ENCODE measurements around the gene IL26. TPM values are rescaled to one million over a fixed set of nuclear protein-coding genes. Genes with fewer than 3 reads are reported as not detected.
A peak's percentile ranks its signal among the peaks of the same experiment; 100 is the strongest.

IL26 gene
- total and polyA plus RNA-seq, 2 experiments from 2014 or later, result not detected

GRCh38 chr12:68252077-68252476 is 26.5 kb upstream of the IL26 start:
- TF ChIP-seq CTCF (IDR thresholded peaks at IDR 0.05; ENCODE audit: poor library complexity) (no peak), EZH2phosphoT487 (IDR thresholded peaks at IDR 0.05; ENCODE audit: low read depth, severe bottlenecking, unreplicated experiment) (no peak), EZH2 (IDR thresholded peaks at IDR 0.05; ENCODE audit: borderline replicate concordance) (no peak)
- H3K9me3 ChIP-seq (ENCODE audit: low read depth), result no peaks in the 10 kb centered on the region
- no peaks in the 10 kb centered on the region for H4K20me1 ChIP-seq (ENCODE audit: insufficient read depth, poor library complexity, severe bottlenecking)
- no peaks in the 10 kb centered on the region for H3K27me3 ChIP-seq
- no peaks in the 10 kb centered on the region for H3K4me1 ChIP-seq (ENCODE audit: insufficient read depth)
- H3K4me2 ChIP-seq, result no peak overlapping the region
- H3K27ac ChIP-seq, result no peak overlapping the region
- no peaks in the 10 kb centered on the region for H3K36me3 ChIP-seq (replicated peaks; ENCODE audit: insufficient read depth, low read depth)
- no peak overlapping the region for H2AFZ ChIP-seq
- no peak overlapping the region for H3K4me3 ChIP-seq
- no peaks in the 10 kb centered on the region for H3K79me2 ChIP-seq
- 87% methylated on average over 5 of the region's 5 CpGs for WGBS (ENCODE audit: low lambda C conversion rate, missing lambda C conversion rate)
- no peaks in the 10 kb centered on the region for H3K9me2 ChIP-seq (replicated peaks; ENCODE audit: insufficient read depth)
- DNase-seq (ENCODE audit: low spot score), result no peak

- TF ChIP-seq EZH2phosphoT487 (IDR thresholded peaks at IDR 0.05; ENCODE audit: low read depth, severe bottlenecking, unreplicated experiment), result no peak
- no peak for TF ChIP-seq EZH2 (IDR thresholded peaks at IDR 0.05; ENCODE audit: borderline replicate concordance)
- no peak for TF ChIP-seq CTCF (IDR thresholded peaks at IDR 0.05; ENCODE audit: poor library complexity)
- Histone ChIP-seq H3K9me2 (replicated peaks; ENCODE audit: insufficient read depth) (no peaks in the 10 kb centered on the region), H4K20me1 (ENCODE audit: insufficient read depth, poor library complexity, severe bottlenecking) (no peaks in the 10 kb centered on the region), H3K9me3 (ENCODE audit: low read depth) (no peaks in the 10 kb centered on the region), H3K4me2 (no peak overlapping the region), H3K79me2 (no peaks in the 10 kb centered on the region), H3K27ac (no peak overlapping the region), H3K36me3 (replicated peaks; ENCODE audit: insufficient read depth, low read depth) (no peaks in the 10 kb centered on the region), H3K27me3 (no peaks in the 10 kb centered on the region), H2AFZ (no peak overlapping the region), H3K4me1 (ENCODE audit: insufficient read depth) (peaks cover 10% of the 10 kb centered on the region), H3K4me3 (no peak overlapping the region)
- no peak for DNase-seq (ENCODE audit: low spot score)
- whole genome bisulfite sequencing (ENCODE audit: low lambda C conversion rate, missing lambda C conversion rate), result 72% methylated on average over 3 of the region's 3 CpGs
Observed at GRCh38 chr12:68250454-68250853, 24.8 kb upstream of the IL26 start.

- Histone ChIP-seq H3K79me2 (no peaks in the 10 kb centered on the region), H3K9me3 (ENCODE audit: low read depth) (no peaks in the 10 kb centered on the region), H3K27me3 (no peaks in the 10 kb centered on the region), H3K4me3 (no peak overlapping the region), H3K36me3 (replicated peaks; ENCODE audit: insufficient read depth, low read depth) (no peaks in the 10 kb centered on the region), H3K27ac (no peak overlapping the region), H4K20me1 (ENCODE audit: insufficient read depth, poor library complexity, severe bottlenecking) (no peaks in the 10 kb centered on the region), H2AFZ (no peak overlapping the region), H3K4me1 (ENCODE audit: insufficient read depth) (peaks cover 17% of the 10 kb centered on the region), H3K4me2 (no peak overlapping the region), H3K9me2 (replicated peaks; ENCODE audit: insufficient read depth) (no peaks in the 10 kb centered on the region)
- TF ChIP-seq EZH2 (IDR thresholded peaks at IDR 0.05; ENCODE audit: borderline replicate concordance), result no peak
- no peak for TF ChIP-seq CTCF (IDR thresholded peaks at IDR 0.05; ENCODE audit: poor library complexity)
- no peak for TF ChIP-seq EZH2phosphoT487 (IDR thresholded peaks at IDR 0.05; ENCODE audit: low read depth, severe bottlenecking, unreplicated experiment)
- DNase-seq (ENCODE audit: low spot score), result no peak
Observed at GRCh38 chr12:68247785-68248184, 22.2 kb upstream of the IL26 start.

GRCh38 chr12:68246350-68246749 is 20.7 kb upstream of the IL26 start:
- Histone ChIP-seq H3K9me3 (ENCODE audit: low read depth) (no peaks in the 10 kb centered on the region), H2AFZ (peak overlapping the region; percentile 23), H3K4me1 (ENCODE audit: insufficient read depth) (peaks cover 17% of the 10 kb centered on the region), H3K9me2 (replicated peaks; ENCODE audit: insufficient read depth) (no peaks in the 10 kb centered on the region), H3K36me3 (replicated peaks; ENCODE audit: insufficient read depth, low read depth) (no peaks in the 10 kb centered on the region), H3K4me3 (no peak overlapping the region), H3K79me2 (no peaks in the 10 kb centered on the region), H3K4me2 (peak overlapping the region; percentile 71), H4K20me1 (ENCODE audit: insufficient read depth, poor library complexity, severe bottlenecking) (no peaks in the 10 kb centered on the region), H3K27ac (peak overlapping the region; percentile 32), H3K27me3 (no peaks in the 10 kb centered on the region)
- TF ChIP-seq EZH2 (IDR thresholded peaks at IDR 0.05; ENCODE audit: borderline replicate concordance) (no peak), EZH2phosphoT487 (IDR thresholded peaks at IDR 0.05; ENCODE audit: low read depth, severe bottlenecking, unreplicated experiment) (no peak), CTCF (IDR thresholded peaks at IDR 0.05; ENCODE audit: poor library complexity) (no peak)
- WGBS (ENCODE audit: low lambda C conversion rate, missing lambda C conversion rate), result 80% methylated on average over 6 of the region's 6 CpGs
- no peak for DNase-seq (ENCODE audit: low spot score)

Measured in hepatocyte (in vitro differentiated cells).